K562 (cell line): ENCODE results near the gene METTL25B. TPM values are rescaled to one million over a fixed set of nuclear protein-coding genes. Genes with fewer than 3 reads are reported as not detected.

Experiments used
- CEBPG ChIP-seq, 3 experiments: fragments of 200-800 bp in 1 of 3; sonication (Bioruptor generic) in 1 of 3; sonication (generic) in 1 of 3; formaldehyde crosslinking in 1 of 3; IDR thresholded peaks in 2 of 3; conservative IDR thresholded peaks in 1 of 3; 2 replicates each; pipeline versions ENCODE4 v1.6.1 to v1.8.0; 2016 to 2022; ENCODE audit warnings: missing compliant biosample characterization in 2 of 3, missing genetic modification characterization in 2 of 3, mild to moderate bottlenecking in 1 of 3, missing genetic modification reagents in 1 of 3
- CHD2 ChIP-seq: IDR thresholded peaks from 2 replicates; pipeline ENCODE4 v1.6.1; 2011; ENCODE audit warnings: low read depth, low read length
- GATAD2B ChIP-seq: fragments of 450-650 bp; IDR thresholded peaks from 2 replicates; pipeline ENCODE4 v1.6.1; 2017; ENCODE audit warnings: mild to moderate bottlenecking, borderline replicate concordance
- HEY1 ChIP-seq: fragments of 250-450 bp; sonication (Bioruptor Pico); IDR thresholded peaks from 2 replicates; pipeline ENCODE4 v1.5.0; 2020; ENCODE audit warnings: mild to moderate bottlenecking, moderate library complexity, borderline replicate concordance
- MAFK ChIP-seq: IDR thresholded peaks from 2 replicates; pipeline ENCODE4 v1.6.1; 2011; ENCODE audit warnings: low read length, improper control_type of control experiment
- MCM7 ChIP-seq, 2 experiments: fragments of 450-650 bp; IDR thresholded peaks; 2 replicates each; pipeline ENCODE4 v1.6.1; 2016 to 2018
- MYC ChIP-seq, 2 experiments: fragments of 250-450 bp in 1 of 2; sonication (Bioruptor Pico) in 1 of 2; IDR thresholded peaks; 2 replicates each; pipeline versions ENCODE4 v1.5.1 to v1.6.1; 2012 to 2021; ENCODE audit warnings: low read depth in 2 of 2, borderline replicate concordance in 1 of 2, improper control_type of control experiment in 1 of 2, low read length in 1 of 2, mild to moderate bottlenecking in 1 of 2, moderate library complexity in 1 of 2
- NFRKB ChIP-seq: fragments of 450-650 bp; IDR thresholded peaks from 2 replicates; pipeline ENCODE4 v1.6.1; 2016; ENCODE audit warnings: low read depth
- NFYB ChIP-seq: IDR thresholded peaks from 2 replicates; pipeline ENCODE4 v1.6.1; 2011; ENCODE audit warnings: mild to moderate bottlenecking, moderate library complexity; ENCODE audit not compliant: insufficient read length; ENCODE audit errors: extremely low read depth
- NONO ChIP-seq, 2 experiments: fragments of 200-400 bp in 1 of 2; fragments of 450-650 bp in 1 of 2; formaldehyde crosslinking in 1 of 2; IDR thresholded peaks; 2 replicates each; pipeline ENCODE4 v1.6.1; 2017; ENCODE audit warnings: low read depth in 2 of 2, mild to moderate bottlenecking in 2 of 2, moderate library complexity in 2 of 2, low read length in 1 of 2
- OTX1 ChIP-seq: fragments of 450-650 bp; formaldehyde crosslinking; IDR thresholded peaks from 2 replicates; pipeline ENCODE4 v1.4.0; 2022; ENCODE audit warnings: mild to moderate bottlenecking
- PHF8 ChIP-seq: fragments of 200-600 bp; sonication (generic); IDR thresholded peaks from 2 replicates; pipeline ENCODE4 v1.6.1; 2012; ENCODE audit warnings: mixed run types, mild to moderate bottlenecking, inconsistent platforms, low read length, moderate library complexity, borderline replicate concordance
- POLR3G ChIP-seq: IDR thresholded peaks from 2 replicates; pipeline ENCODE4 v1.6.1; 2011; ENCODE audit not compliant: insufficient read length, insufficient replicate concordance; ENCODE audit errors: extremely low read depth
- RNF2 ChIP-seq: sonication (generic); IDR thresholded peaks from 2 replicates; pipeline ENCODE4 v1.6.1; 2016
- SMAD3 ChIP-seq: fragments of 450-650 bp; formaldehyde crosslinking; conservative IDR thresholded peaks from 2 replicates; pipeline ENCODE4 v1.4.0; 2020; ENCODE audit warnings: mild to moderate bottlenecking
- SRSF7 ChIP-seq: fragments of 200-400 bp; formaldehyde crosslinking; optimal IDR thresholded peaks from 2 replicates; pipeline ENCODE3; 2017; ENCODE audit warnings: mild to moderate bottlenecking, low read depth, low read length
- TCF7 ChIP-seq: sonication (generic); IDR thresholded peaks from 2 replicates; pipeline ENCODE4 v1.6.1; 2016; ENCODE audit warnings: antibody characterized with exemption, borderline replicate concordance
- polyA plus RNA-seq, 8 experiments: library from polyadenylated mRNA; depleted of rRNA in 4 of 8; stranded (reverse) in 5 of 8; unstranded in 3 of 8; fragments of >200 nt; fragmentation: Nextera tagmentation in 2 of 8; fragmentation: Illumina TruSeq in 1 of 8; extraction: Ambion mirVana in 2 of 8; extraction: Trizol in 1 of 8; gene quantifications; 2 replicates each; pipeline versions ENCODE4 v1.2.1 to v1.2.3, GENCODE V29; 2011 to 2014; ENCODE audit warnings: inconsistent platforms in 1 of 8, missing spikeins in 1 of 8
- total RNA-seq, 7 experiments: library from RNA; depleted of rRNA in 6 of 7; stranded (reverse); fragments of >200 nt in 6 of 7; fragmentation: Illumina TruSeq in 2 of 7; extraction: Trizol in 2 of 7; gene quantifications; 2 replicates each; pipeline versions ENCODE4 v1.2.1 to v1.2.3, GENCODE V29; 2011 to 2021; ENCODE audit warnings: low replicate concordance in 1 of 7
- TF ChIP-seq, protein P1 (sequence below): IDR thresholded peaks from 3 replicates; pipeline ENCODE4 v1.6.1; 2011; ENCODE audit warnings: borderline replicate concordance, mild to moderate bottlenecking; ENCODE audit not compliant: insufficient read length, insufficient read depth
- TF ChIP-seq, protein P2 (sequence below): sonication (generic); formaldehyde crosslinking; IDR thresholded peaks from 2 replicates; pipeline ENCODE4 v1.8.1; 2023; ENCODE audit warnings: mild to moderate bottlenecking, missing genetic modification reagents
- TF ChIP-seq, protein P3 (sequence below): sonication (generic); formaldehyde crosslinking; IDR thresholded peaks from 2 replicates; pipeline ENCODE4 v1.8.0; 2023; ENCODE audit warnings: missing genetic modification reagents, mild to moderate bottlenecking, borderline replicate concordance

The METTL25B gene
- total and polyA plus RNA-seq, 9 of the 15 experiments (the other 6 are each of a cell fraction or from before 2014, with no cell fraction given), result 7.7 to 48.3 (median 33.1) TPM

DNA sequence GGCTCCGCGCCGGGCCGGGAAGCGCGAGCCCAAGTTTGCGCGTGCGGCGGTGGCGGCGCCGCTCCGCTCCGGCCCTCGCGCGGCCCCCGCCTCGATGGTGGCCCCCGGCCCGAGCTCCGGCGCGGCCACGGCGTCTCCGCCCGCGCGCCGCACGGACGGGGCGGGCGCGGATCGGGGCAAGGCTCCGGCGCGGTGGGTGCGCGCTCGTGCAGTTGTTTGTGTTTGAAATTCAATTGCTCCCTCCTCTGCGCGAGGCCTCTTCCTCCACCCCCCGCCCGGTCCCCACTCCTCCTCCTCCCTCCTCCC, 23.1 kb downstream of the METTL25B start, which contains the start of gene HDGF (continued):
- TF ChIP-seq, protein P1, sequence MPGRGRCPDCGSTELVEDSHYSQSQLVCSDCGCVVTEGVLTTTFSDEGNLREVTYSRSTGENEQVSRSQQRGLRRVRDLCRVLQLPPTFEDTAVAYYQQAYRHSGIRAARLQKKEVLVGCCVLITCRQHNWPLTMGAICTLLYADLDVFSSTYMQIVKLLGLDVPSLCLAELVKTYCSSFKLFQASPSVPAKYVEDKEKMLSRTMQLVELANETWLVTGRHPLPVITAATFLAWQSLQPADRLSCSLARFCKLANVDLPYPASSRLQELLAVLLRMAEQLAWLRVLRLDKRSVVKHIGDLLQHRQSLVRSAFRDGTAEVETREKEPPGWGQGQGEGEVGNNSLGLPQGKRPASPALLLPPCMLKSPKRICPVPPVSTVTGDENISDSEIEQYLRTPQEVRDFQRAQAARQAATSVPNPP, result no peak
- TF ChIP-seq MAFK, result no peak
- TF ChIP-seq OTX1, result no peak
- TF ChIP-seq CEBPG (CRISPR knock-in tag; IDR thresholded peaks at IDR 0.05), result no peak
- TF ChIP-seq CEBPG (tag; conservative IDR thresholded peaks at IDR 0.05 in 1 of 2, IDR thresholded peaks at IDR 0.05 in 1 of 2), result peak in 1 of 2 experiments; percentile 60; a peak in 2 of 4 replicates
- peak; percentile 53; the same call in 1 of the 2 replicates for TF ChIP-seq PHF8
- no peak for TF ChIP-seq NFYB
- no peak for TF ChIP-seq MCM7 (IDR thresholded peaks at IDR 0.05)
- TF ChIP-seq CHD2, result no peak
- TF ChIP-seq RNF2, result no peak
- no peak for TF ChIP-seq SRSF7
- no peak for TF ChIP-seq NFRKB
- TF ChIP-seq POLR3G, result no peak
- no peak for TF ChIP-seq MYC (IDR thresholded peaks at IDR 0.05; ENCODE audit: low read depth, low read length)
- no peak for TF ChIP-seq MYC (CRISPR knock-in tag; IDR thresholded peaks at IDR 0.05; ENCODE audit: borderline replicate concordance, low read depth)
- TF ChIP-seq HEY1, result no peak
- TF ChIP-seq SMAD3 (CRISPR knock-in tag), result no peak
- TF ChIP-seq, protein P2, sequence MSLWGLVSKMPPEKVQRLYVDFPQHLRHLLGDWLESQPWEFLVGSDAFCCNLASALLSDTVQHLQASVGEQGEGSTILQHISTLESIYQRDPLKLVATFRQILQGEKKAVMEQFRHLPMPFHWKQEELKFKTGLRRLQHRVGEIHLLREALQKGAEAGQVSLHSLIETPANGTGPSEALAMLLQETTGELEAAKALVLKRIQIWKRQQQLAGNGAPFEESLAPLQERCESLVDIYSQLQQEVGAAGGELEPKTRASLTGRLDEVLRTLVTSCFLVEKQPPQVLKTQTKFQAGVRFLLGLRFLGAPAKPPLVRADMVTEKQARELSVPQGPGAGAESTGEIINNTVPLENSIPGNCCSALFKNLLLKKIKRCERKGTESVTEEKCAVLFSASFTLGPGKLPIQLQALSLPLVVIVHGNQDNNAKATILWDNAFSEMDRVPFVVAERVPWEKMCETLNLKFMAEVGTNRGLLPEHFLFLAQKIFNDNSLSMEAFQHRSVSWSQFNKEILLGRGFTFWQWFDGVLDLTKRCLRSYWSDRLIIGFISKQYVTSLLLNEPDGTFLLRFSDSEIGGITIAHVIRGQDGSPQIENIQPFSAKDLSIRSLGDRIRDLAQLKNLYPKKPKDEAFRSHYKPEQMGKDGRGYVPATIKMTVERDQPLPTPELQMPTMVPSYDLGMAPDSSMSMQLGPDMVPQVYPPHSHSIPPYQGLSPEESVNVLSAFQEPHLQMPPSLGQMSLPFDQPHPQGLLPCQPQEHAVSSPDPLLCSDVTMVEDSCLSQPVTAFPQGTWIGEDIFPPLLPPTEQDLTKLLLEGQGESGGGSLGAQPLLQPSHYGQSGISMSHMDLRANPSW (CRISPR knock-in tag), result no peak
- 0 out of 4 replicates have a peak, but pooled peaks of 1 of the 2 experiments have one; percentile 35 for TF ChIP-seq NONO (IDR thresholded peaks at IDR 0.05; ENCODE audit: low read depth in 2 of 2, low read length in 1 of 2)
- TF ChIP-seq, protein P3, sequence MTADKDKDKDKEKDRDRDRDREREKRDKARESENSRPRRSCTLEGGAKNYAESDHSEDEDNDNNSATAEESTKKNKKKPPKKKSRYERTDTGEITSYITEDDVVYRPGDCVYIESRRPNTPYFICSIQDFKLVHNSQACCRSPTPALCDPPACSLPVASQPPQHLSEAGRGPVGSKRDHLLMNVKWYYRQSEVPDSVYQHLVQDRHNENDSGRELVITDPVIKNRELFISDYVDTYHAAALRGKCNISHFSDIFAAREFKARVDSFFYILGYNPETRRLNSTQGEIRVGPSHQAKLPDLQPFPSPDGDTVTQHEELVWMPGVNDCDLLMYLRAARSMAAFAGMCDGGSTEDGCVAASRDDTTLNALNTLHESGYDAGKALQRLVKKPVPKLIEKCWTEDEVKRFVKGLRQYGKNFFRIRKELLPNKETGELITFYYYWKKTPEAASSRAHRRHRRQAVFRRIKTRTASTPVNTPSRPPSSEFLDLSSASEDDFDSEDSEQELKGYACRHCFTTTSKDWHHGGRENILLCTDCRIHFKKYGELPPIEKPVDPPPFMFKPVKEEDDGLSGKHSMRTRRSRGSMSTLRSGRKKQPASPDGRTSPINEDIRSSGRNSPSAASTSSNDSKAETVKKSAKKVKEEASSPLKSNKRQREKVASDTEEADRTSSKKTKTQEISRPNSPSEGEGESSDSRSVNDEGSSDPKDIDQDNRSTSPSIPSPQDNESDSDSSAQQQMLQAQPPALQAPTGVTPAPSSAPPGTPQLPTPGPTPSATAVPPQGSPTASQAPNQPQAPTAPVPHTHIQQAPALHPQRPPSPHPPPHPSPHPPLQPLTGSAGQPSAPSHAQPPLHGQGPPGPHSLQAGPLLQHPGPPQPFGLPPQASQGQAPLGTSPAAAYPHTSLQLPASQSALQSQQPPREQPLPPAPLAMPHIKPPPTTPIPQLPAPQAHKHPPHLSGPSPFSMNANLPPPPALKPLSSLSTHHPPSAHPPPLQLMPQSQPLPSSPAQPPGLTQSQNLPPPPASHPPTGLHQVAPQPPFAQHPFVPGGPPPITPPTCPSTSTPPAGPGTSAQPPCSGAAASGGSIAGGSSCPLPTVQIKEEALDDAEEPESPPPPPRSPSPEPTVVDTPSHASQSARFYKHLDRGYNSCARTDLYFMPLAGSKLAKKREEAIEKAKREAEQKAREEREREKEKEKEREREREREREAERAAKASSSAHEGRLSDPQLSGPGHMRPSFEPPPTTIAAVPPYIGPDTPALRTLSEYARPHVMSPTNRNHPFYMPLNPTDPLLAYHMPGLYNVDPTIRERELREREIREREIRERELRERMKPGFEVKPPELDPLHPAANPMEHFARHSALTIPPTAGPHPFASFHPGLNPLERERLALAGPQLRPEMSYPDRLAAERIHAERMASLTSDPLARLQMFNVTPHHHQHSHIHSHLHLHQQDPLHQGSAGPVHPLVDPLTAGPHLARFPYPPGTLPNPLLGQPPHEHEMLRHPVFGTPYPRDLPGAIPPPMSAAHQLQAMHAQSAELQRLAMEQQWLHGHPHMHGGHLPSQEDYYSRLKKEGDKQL (CRISPR knock-in tag), result no peak
- TF ChIP-seq GATAD2B, result peak; percentile 49; the same call in 1 of the 2 replicates
- no peak for TF ChIP-seq TCF7
